Caco-2 (cell line): ENCODE data around the gene SMPX. TPM values are rescaled to one million over a fixed set of nuclear protein-coding genes. Genes with fewer than 3 reads are reported as not detected.

Experiments
- BruUV-seq: library from RNA; stranded (reverse); fragments of 400-500 nt; replicated peaks from 2 replicates; lab custom pipeline; 2021; lab: Mats Ljungman, UMichigan
- CTCF ChIA-PET: fragments of 300-600 bp; sonication (Branson Sonifier 250); formaldehyde crosslinking; loops from one replicate; lab custom pipeline; 2022; ENCODE audit warnings: antibody characterized with exemption; lab: Charles Lee
- POLR2A ChIA-PET: fragments of 300-600 bp; sonication (Branson Sonifier 250); formaldehyde crosslinking; loops from one replicate; lab custom pipeline; 2022; ENCODE audit warnings: antibody characterized with exemption; lab: Charles Lee
- DNase-seq, 2 experiments: peaks; one replicate each; pipeline versions ENCODE4 v3.0.0 to v3.0.0-alpha.2; 2020 to 2022
- H3K27me3 ChIP-seq: replicated peaks from 2 replicates; pipeline ENCODE4 v1.6.0; 2011; ENCODE audit warnings: low read length; ENCODE audit not compliant: control insufficient read depth, insufficient read depth
- H3K36me3 ChIP-seq: 2 replicates; pipeline ENCODE4 v1.5.1; 2011; ENCODE audit warnings: low read length; ENCODE audit not compliant: control insufficient read depth, insufficient read depth
- H3K4me1 ChIP-seq: fragments of 250-450 bp; sonication (Bioruptor Pico); 2 replicates; pipeline ENCODE4 v1.5.1; 2020; ENCODE audit warnings: mild to moderate bottlenecking
- H3K4me3 ChIP-seq: 2 replicates; pipeline ENCODE4 v1.5.1; 2011; ENCODE audit warnings: low read depth, mild to moderate bottlenecking, control low read depth, low read length
- H3K9me3 ChIP-seq: fragments of 250-450 bp; sonication (Bioruptor Pico); 2 replicates; pipeline ENCODE4 v1.5.1; 2020; ENCODE audit warnings: mild to moderate bottlenecking, moderate library complexity
- H3K27ac Mint-ChIP-seq: one replicate; pipeline ENCODE4 v1.8.0; 2022; ENCODE audit warnings: mixed read lengths; ENCODE audit not compliant: unreplicated experiment
- H3K27me3 Mint-ChIP-seq: one replicate; pipeline ENCODE4 v1.8.0; 2022; ENCODE audit warnings: mixed read lengths; ENCODE audit not compliant: insufficient read depth, unreplicated experiment
- H3K36me3 Mint-ChIP-seq: one replicate; pipeline ENCODE4 v1.8.0; 2022; ENCODE audit warnings: mild to moderate bottlenecking, mixed read lengths; ENCODE audit not compliant: insufficient read depth, unreplicated experiment
- H3K4me1 Mint-ChIP-seq: one replicate; pipeline ENCODE4 v1.8.0; 2022; ENCODE audit warnings: low read depth, mixed read lengths; ENCODE audit not compliant: unreplicated experiment
- H3K4me3 Mint-ChIP-seq: one replicate; pipeline ENCODE4 v1.8.0; 2022; ENCODE audit warnings: mild to moderate bottlenecking, moderate library complexity, mixed read lengths; ENCODE audit not compliant: unreplicated experiment
- H3K9me3 Mint-ChIP-seq: one replicate; pipeline ENCODE4 v1.8.0; 2022; ENCODE audit warnings: mixed read lengths; ENCODE audit not compliant: unreplicated experiment
- intact Hi-C: fragments of 100-400 bp; cut with micrococcal nuclease; formaldehyde crosslinking; loops from one replicate; pipeline ENCODE4 v1.10.0; 2022; ENCODE audit not compliant: unreplicated experiment
- total RNA-seq: library from RNA; stranded (reverse); gene quantifications from 2 replicates; pipeline ENCODE4 v1.2.3, GENCODE V29; 2022
- TF ChIP-seq, protein P1 (sequence below), 2 experiments: fragments of 200-600 bp in 1 of 2; IDR thresholded peaks; 1 replicate in 1 of 2; 2 replicates in 1 of 2; pipeline versions ENCODE4 v1.5.1 to v1.8.0; 2011 to 2022; ENCODE audit warnings: antibody characterized with exemption in 1 of 2, control low read depth in 1 of 2, inconsistent platforms in 1 of 2, low read depth in 1 of 2, low read length in 1 of 2, mild to moderate bottlenecking in 1 of 2, moderate library complexity in 1 of 2; ENCODE audit not compliant: insufficient read depth in 1 of 2, severe bottlenecking in 1 of 2, unreplicated experiment in 1 of 2

The SMPX gene
- total RNA-seq, 1 experiment from 2014 or later: 2.9 TPM

GRCh38 chrX:21683941-21684340, 74.0 kb downstream of the SMPX start:
- no peaks in the 10 kb centered on the region for H3K27me3 Mint-ChIP-seq
- no TSS peak for BruUV-seq

DNA sequence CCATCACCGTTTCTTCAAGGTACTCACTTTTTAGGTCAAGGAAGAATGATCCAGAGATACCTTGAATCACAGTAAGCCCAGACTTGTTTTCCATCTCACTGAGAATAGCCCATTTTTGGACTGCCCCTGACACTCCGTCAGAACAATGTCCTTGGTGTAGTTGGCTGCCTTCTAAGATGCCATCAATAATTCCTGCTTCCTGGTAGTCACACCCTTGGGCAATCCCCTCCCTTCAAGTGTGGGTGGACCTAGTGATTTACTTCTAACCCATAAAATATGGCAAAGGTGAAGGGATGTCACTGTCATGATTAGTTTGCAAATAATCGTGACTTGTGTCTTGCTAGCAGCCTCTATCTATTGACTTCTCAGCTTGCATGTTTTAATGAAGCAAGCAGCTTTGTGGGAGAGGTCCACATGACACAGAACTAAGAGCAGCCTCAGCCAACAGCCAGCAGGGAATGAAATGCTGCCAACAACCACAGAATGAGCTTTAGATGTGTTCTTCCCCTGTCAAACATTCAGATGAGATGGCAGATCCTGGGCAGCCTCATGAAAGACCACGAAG, 79.8 kb downstream of the SMPX start:
- Mint-ChIP-seq H3K9me3 (peaks cover 3% of the 10 kb centered on the region), H3K27me3 (no peaks in the 10 kb centered on the region), H3K36me3 (peaks cover 10% of the 10 kb centered on the region), H3K4me1 (peaks cover 26% of the 10 kb centered on the region), H3K27ac (peak overlapping the region; percentile 94), H3K4me3 (peak overlapping the region; percentile 74)
- peaks cover 35% of the 10 kb centered on the region for H3K4me1 ChIP-seq
- H3K9me3 ChIP-seq: peaks cover under 1% of the 10 kb centered on the region; the same call in 1 of the 2 replicates
- no peaks in the 10 kb centered on the region for H3K36me3 ChIP-seq
- POLR2A ChIA-PET: no interaction called here
- peak; percentile 3 to 34 for DNase-seq
- no TSS peak for BruUV-seq
- intact Hi-C loops: loop anchor here (5.0 to 10.0 kb wide), 2 partner anchors 49 to 157 kb away; partner anchors contain the start of gene MBTPS2
- TF ChIP-seq, protein P1, sequence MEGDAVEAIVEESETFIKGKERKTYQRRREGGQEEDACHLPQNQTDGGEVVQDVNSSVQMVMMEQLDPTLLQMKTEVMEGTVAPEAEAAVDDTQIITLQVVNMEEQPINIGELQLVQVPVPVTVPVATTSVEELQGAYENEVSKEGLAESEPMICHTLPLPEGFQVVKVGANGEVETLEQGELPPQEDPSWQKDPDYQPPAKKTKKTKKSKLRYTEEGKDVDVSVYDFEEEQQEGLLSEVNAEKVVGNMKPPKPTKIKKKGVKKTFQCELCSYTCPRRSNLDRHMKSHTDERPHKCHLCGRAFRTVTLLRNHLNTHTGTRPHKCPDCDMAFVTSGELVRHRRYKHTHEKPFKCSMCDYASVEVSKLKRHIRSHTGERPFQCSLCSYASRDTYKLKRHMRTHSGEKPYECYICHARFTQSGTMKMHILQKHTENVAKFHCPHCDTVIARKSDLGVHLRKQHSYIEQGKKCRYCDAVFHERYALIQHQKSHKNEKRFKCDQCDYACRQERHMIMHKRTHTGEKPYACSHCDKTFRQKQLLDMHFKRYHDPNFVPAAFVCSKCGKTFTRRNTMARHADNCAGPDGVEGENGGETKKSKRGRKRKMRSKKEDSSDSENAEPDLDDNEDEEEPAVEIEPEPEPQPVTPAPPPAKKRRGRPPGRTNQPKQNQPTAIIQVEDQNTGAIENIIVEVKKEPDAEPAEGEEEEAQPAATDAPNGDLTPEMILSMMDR (IDR thresholded peaks at IDR 0.05; ENCODE audit: insufficient read depth in 1 of 2, low read depth in 1 of 2, low read length in 1 of 2, severe bottlenecking in 1 of 2, unreplicated experiment in 1 of 2): no peak
- CTCF ChIA-PET: no interaction called here
- H3K4me3 ChIP-seq: no peak overlapping the region
- H3K27me3 ChIP-seq: no peaks in the 10 kb centered on the region

More at GRCh38 chrX:21683941-21684340, 74.0 kb downstream of the SMPX start:
- Mint-ChIP-seq H3K4me3 (no peak overlapping the region), H3K36me3 (no peaks in the 10 kb centered on the region), H3K27ac (no peak overlapping the region), H3K4me1 (no peaks in the 10 kb centered on the region), H3K9me3 (peaks cover 10% of the 10 kb centered on the region)
- TF ChIP-seq, protein P1 (IDR thresholded peaks at IDR 0.05; ENCODE audit: insufficient read depth in 1 of 2, low read depth in 1 of 2, low read length in 1 of 2, severe bottlenecking in 1 of 2, unreplicated experiment in 1 of 2): no peak
- Histone ChIP-seq H3K36me3 (no peaks in the 10 kb centered on the region), H3K4me3 (no peak overlapping the region), H3K9me3 (no peaks in the 10 kb centered on the region), H3K27me3 (no peaks in the 10 kb centered on the region), H3K4me1 (0 out of 2 replicates have a peak, but pooled peaks cover 4% of the 10 kb centered on the region)
- DNase-seq: no peak
- intact Hi-C loops: no loop called here
- POLR2A ChIA-PET: no interaction called here
- CTCF ChIA-PET: no interaction called here

DNA sequence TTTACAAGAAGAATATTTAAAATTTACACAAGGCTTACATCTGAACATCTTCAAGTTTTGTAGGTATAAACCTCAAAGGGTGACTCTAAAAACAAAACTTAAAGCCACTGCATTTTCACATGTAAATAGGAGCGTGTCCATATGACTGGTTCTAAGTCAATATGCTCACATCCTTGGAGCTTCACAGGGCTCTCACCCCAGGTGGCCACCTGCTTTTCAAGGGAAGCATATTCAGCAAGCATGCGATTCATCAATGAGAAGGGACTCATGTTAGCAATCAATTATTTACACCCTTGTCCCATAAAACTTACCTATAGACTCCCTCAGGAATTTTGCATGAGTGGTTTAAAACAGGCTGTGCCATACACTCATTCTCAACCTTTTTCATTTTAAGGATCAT, 82.0 kb downstream of the SMPX start:
- no TSS peak for BruUV-seq
- intact Hi-C loops: loop anchor here (1.0 to 10.0 kb wide), 4 partner anchors 29 to 159 kb away; partner anchors contain the start of gene MBTPS2
- peak overlapping the region; percentile 74 for H3K4me3 Mint-ChIP-seq
- H3K27me3 Mint-ChIP-seq: no peaks in the 10 kb centered on the region
- H3K9me3 ChIP-seq: peaks cover 4% of the 10 kb centered on the region; the same call in 1 of the 2 replicates
- H3K36me3 Mint-ChIP-seq: peaks cover 10% of the 10 kb centered on the region
- DNase-seq: peak; percentile 64 to 77
- H3K9me3 Mint-ChIP-seq: peaks cover 7% of the 10 kb centered on the region
- H3K36me3 ChIP-seq: no peaks in the 10 kb centered on the region
- no peak overlapping the region for H3K4me3 ChIP-seq
- no peaks in the 10 kb centered on the region for H3K27me3 ChIP-seq
- H3K27ac Mint-ChIP-seq: peak overlapping the region; percentile 94
- TF ChIP-seq, protein P1 (IDR thresholded peaks at IDR 0.05; ENCODE audit: insufficient read depth in 1 of 2, low read depth in 1 of 2, low read length in 1 of 2, severe bottlenecking in 1 of 2, unreplicated experiment in 1 of 2): no peak
- H3K4me1 ChIP-seq: peaks cover 35% of the 10 kb centered on the region
- ChIA-PET POLR2A (no interaction called here), CTCF (interaction anchor here (2.5 kb wide), 1 partner anchor 49 kb away, joined by 10 read pairs; no protein-coding TSS in a partner anchor)
- peaks cover 26% of the 10 kb centered on the region for H3K4me1 Mint-ChIP-seq
